SKM-1 treated with dmso at 0.1 percent for 144 hours (cell line): ENCODE data around the gene COL4A1.
A peak's percentile ranks its signal among the peaks of the same experiment; 100 is the strongest.

ENCODE experiments used
- DNase-seq: peaks from one replicate; lab custom pipeline; 2025; ENCODE audit not compliant: unreplicated experiment; lab: John Stamatoyannopoulos, UW

Gene COL4A1

GRCh38 chr13:110123041-110123809, 183.7 kb downstream of the COL4A1 start:
- DNase-seq, result no peak

DNA sequence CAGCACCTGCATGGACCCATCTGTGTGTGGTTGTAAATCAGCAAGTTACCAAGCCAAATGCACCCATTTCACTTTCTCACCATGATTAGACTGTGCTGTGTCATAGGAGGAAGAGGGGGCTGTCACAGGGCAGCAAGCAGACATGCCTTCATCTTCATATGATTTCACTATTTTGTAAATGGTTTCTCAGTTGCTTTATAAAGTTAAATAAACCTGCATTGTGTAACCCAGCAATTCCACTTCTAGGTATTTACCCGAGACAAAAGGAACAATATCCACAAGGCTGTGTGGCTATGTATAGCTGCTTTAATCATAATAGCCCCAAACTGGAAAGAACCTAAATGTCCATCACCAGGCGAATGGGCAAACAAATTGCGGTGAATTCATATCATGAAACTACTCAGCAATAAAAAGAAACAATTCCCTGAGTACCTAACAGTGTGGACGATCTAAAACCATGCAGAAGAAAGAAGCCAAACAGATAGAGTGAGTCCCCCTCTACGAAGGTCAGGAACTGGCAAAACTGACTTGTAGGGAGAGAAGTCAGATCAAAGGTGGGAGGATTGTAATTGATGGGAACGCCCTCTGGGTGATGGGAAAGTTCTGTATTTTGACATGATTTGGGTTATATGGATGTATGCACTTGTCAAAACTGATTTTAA, 185.4 kb downstream of the COL4A1 start:
- DNase-seq, result no peak

GRCh38 chr13:110119935-110120905, 186.7 kb downstream of the COL4A1 start:
- no peak for DNase-seq

- no peak for DNase-seq
These were observed 188.9 kb downstream of the COL4A1 start for GRCh38 chr13:110118106-110118505.

GRCh38 chr13:110116072-110116487, 190.9 kb downstream of the COL4A1 start:
- no peak for DNase-seq

DNA sequence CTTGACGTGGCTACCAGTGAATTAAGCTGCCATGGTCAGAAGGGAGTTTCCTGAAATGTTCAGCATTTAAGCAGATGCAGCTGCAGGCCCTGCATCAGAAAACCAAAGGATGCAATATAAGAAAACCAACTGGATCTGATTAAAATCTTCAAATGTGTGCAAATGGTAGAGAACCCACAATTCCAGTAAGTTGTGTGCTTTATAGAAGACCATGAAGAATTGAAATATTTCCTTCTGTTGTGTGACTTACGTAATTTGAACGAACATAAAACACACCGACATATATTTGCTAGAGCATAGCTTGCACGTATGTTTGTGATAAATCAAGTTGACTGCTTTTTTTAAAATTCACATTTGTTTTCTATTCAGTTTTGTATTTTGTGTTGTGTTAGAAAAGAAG, 191.4 kb downstream of the COL4A1 start:
- DNase-seq, result no peak

- DNase-seq, result no peak
These were observed 192.6 kb downstream of the COL4A1 start for GRCh38 chr13:110114316-110114715.

GRCh38 chr13:110113284-110113764, 193.6 kb downstream of the COL4A1 start:
- peak; percentile 89 for DNase-seq

DNA sequence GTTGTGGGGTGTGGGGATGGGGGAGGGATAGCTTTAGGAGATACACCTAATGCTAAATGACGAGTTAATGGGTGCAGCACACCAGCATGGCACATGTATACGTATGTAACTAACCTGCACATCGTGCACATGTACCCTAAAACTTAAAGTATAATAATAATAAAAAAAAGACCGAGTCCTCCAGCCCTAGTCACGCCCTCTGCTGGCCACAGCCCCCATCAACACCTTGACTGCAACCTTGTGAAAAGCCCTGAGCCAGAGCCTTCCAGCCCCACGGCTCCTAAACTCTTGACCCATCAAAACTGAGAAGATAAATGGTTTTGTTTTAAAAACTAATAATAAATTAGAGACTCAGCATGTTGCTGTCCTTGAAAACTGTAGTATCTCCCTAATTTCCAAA, 194.6 kb downstream of the COL4A1 start:
- DNase-seq, result peak; percentile 28

GRCh38 chr13:110110783-110111182, 196.2 kb downstream of the COL4A1 start:
- DNase-seq, result no peak

- no peak for DNase-seq
These were observed 197.0 kb downstream of the COL4A1 start for GRCh38 chr13:110109910-110110309.

DNA sequence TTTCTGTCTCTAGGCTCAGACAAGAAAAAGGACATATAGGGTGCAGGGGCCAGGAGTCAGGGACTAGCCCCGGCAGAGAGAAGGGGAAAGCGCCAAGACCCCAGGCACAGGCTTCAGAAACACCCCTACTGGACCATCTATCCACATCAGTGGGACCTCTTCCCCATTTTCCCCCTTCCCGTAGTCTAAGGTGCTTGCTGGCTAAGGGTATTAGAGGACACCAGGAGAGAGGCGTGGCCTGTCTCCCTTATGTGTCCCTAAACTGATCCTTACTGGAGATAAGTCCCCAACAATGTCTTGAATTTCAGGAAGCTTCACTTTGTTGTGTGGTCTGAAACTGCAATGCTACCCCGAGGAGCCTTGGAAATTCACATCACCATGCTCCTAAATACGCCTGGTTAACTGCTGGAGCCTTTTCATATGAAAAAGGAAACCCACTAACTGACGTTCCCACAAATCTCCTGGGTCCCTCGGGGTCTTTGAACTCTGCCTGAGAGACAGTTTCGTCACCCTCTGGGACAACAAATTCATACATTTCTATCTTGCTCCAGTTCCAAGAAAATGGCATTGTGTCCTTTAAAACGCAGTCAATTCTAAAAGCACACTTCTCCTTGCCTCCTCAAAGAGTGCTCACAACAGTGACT, 197.7 kb downstream of the COL4A1 start:
- no peak for DNase-seq

GRCh38 chr13:110108348-110109139, 198.4 kb downstream of the COL4A1 start:
- DNase-seq, result no peak

GRCh38 chr13:110107568-110108347, 199.2 kb downstream of the COL4A1 start:
- DNase-seq, result no peak

DNA sequence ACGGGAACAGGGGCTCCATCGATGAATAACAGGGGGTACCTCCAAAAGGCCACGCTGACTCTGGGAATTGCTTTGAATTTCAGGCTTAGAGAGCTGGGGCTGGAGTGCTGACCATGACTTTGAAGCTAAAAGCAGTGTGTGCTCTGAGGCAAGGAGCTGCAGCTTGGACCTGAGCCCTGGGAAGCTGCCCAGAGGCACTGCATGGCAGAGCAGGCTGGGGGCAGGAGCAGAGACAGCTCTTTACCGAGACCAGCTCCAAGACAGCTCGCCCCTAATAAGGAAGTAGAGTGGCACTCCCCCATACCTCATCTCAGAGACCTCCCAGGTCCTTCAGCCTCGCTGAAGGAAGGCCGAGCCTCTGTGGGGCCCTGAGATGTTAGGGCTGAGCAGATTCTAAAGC, 200.2 kb downstream of the COL4A1 start:
- no peak for DNase-seq

GRCh38 chr13:110105136-110105535, 201.8 kb downstream of the COL4A1 start:
- DNase-seq, result no peak

DNA sequence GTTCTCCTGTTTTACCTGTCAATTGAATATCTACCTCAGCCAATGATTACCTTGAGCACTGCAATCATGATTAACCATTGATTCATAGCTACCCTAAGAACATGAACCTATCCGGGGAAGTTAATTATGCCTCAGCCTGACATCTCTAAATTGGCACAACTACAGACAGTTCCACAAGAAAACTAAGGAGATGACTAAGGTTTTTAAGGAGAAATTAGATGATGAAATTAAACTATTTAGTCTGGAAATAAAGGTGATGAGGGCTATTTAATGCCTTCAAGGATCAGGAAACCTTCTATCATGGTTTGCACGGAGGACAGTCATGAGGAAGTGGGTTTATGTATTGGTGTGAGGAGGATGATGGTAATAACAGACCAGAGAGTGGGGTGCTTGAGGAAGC, 203.4 kb downstream of the COL4A1 start:
- DNase-seq, result no peak

- no peak for DNase-seq
These were observed 203.9 kb downstream of the COL4A1 start for GRCh38 chr13:110103026-110103425.

GRCh38 chr13:110102053-110102452, 204.9 kb downstream of the COL4A1 start:
- DNase-seq, result no peak
